ENCODE measurements around the gene CALR.

The CALR gene

GRCh38 chr19:12990431-12990830 lies 52.0 kb downstream of the CALR start:
- H3K9ac ChIP-seq (ENCODE audit: low read length in 5 of 5) = no peak overlapping the region
- H3K4me1 ChIP-seq (ENCODE audit: control insufficient read depth in 5 of 5, insufficient read depth in 5 of 5, low read length in 5 of 5) = peaks cover 2 to 11% (median 8%) of the 10 kb centered on the region in 5 donors
- no peak overlapping the region for H3K4me3 ChIP-seq (ENCODE audit: low read depth in 1 of 5, low read length in 5 of 5)
- no peaks in the 10 kb centered on the region for H3K36me3 ChIP-seq (ENCODE audit: control insufficient read depth in 5 of 5, insufficient read depth in 5 of 5, low read length in 5 of 5)
- no peaks in the 10 kb centered on the region for H3K9me3 ChIP-seq (ENCODE audit: control insufficient read depth in 5 of 5, low read length in 5 of 5)
- no peak overlapping the region for H3K27ac ChIP-seq (ENCODE audit: low read depth, low read length)
- H3K27me3 ChIP-seq (ENCODE audit: control insufficient read depth in 5 of 5, insufficient read depth in 4 of 5, low read length in 5 of 5) = no peaks in the 10 kb centered on the region

GRCh38 chr19:12990853-12991252 lies 52.4 kb downstream of the CALR start:
- peaks cover 0 to 7% (median 5%) of the 10 kb centered on the region in 5 donors for H3K4me1 ChIP-seq (ENCODE audit: control insufficient read depth in 5 of 5, insufficient read depth in 5 of 5, low read length in 5 of 5)
- H3K4me3 ChIP-seq (ENCODE audit: low read depth in 1 of 5, low read length in 5 of 5) = no peak overlapping the region
- no peaks in the 10 kb centered on the region for H3K36me3 ChIP-seq (ENCODE audit: control insufficient read depth in 5 of 5, insufficient read depth in 5 of 5, low read length in 5 of 5)
- H3K27ac ChIP-seq (ENCODE audit: low read depth, low read length) = no peak overlapping the region
- no peaks in the 10 kb centered on the region for H3K9me3 ChIP-seq (ENCODE audit: control insufficient read depth in 5 of 5, low read length in 5 of 5)
- H3K27me3 ChIP-seq (ENCODE audit: control insufficient read depth in 5 of 5, insufficient read depth in 4 of 5, low read length in 5 of 5) = no peaks in the 10 kb centered on the region
- no peak overlapping the region for H3K9ac ChIP-seq (ENCODE audit: low read length in 5 of 5)

GRCh38 chr19:12991296-12991695 lies 52.9 kb downstream of the CALR start:
- Histone ChIP-seq H3K27me3 (ENCODE audit: control insufficient read depth in 5 of 5, insufficient read depth in 4 of 5, low read length in 5 of 5) (no peaks in the 10 kb centered on the region), H3K27ac (ENCODE audit: low read depth, low read length) (no peak overlapping the region)

GRCh38 chr19:12992729-12993128 lies 54.3 kb downstream of the CALR start:
- no peak overlapping the region for H3K4me3 ChIP-seq (ENCODE audit: low read depth in 1 of 5, low read length in 5 of 5)
- no peaks in the 10 kb centered on the region for H3K9me3 ChIP-seq (ENCODE audit: control insufficient read depth in 5 of 5, low read length in 5 of 5)
- H3K27ac ChIP-seq (ENCODE audit: low read depth, low read length) = no peak overlapping the region
- peaks cover 11 to 24% (median 18%) of the 10 kb centered on the region in 5 donors for H3K4me1 ChIP-seq (ENCODE audit: control insufficient read depth in 5 of 5, insufficient read depth in 5 of 5, low read length in 5 of 5)
- no peaks in the 10 kb centered on the region for H3K36me3 ChIP-seq (ENCODE audit: control insufficient read depth in 5 of 5, insufficient read depth in 5 of 5, low read length in 5 of 5)
- H3K27me3 ChIP-seq (ENCODE audit: control insufficient read depth in 5 of 5, insufficient read depth in 4 of 5, low read length in 5 of 5) = no peaks in the 10 kb centered on the region
- H3K9ac ChIP-seq (ENCODE audit: low read length in 5 of 5) = no peak overlapping the region

More at GRCh38 chr19:12991296-12991695, 52.9 kb downstream of the CALR start:
- Histone ChIP-seq H3K4me1 (ENCODE audit: control insufficient read depth in 5 of 5, insufficient read depth in 5 of 5, low read length in 5 of 5) (peaks cover 0 to 11% (median 5%) of the 10 kb centered on the region in 5 donors), H3K9ac (ENCODE audit: low read length in 5 of 5) (no peak overlapping the region), H3K36me3 (ENCODE audit: control insufficient read depth in 5 of 5, insufficient read depth in 5 of 5, low read length in 5 of 5) (no peaks in the 10 kb centered on the region), H3K4me3 (ENCODE audit: low read depth in 1 of 5, low read length in 5 of 5) (no peak overlapping the region), H3K9me3 (ENCODE audit: control insufficient read depth in 5 of 5, low read length in 5 of 5) (no peaks in the 10 kb centered on the region)

GRCh38 chr19:12993562-12993961 lies 55.2 kb downstream of the CALR start:
- H3K9ac ChIP-seq (ENCODE audit: low read length in 5 of 5) = no peak overlapping the region
- H3K27ac ChIP-seq (ENCODE audit: low read depth, low read length) = no peak overlapping the region
- peaks cover 11 to 30% (median 24%) of the 10 kb centered on the region in 5 donors for H3K4me1 ChIP-seq (ENCODE audit: control insufficient read depth in 5 of 5, insufficient read depth in 5 of 5, low read length in 5 of 5)
- peaks cover 0 to 2% (median under 1%) of the 10 kb centered on the region in 5 donors for H3K36me3 ChIP-seq (ENCODE audit: control insufficient read depth in 5 of 5, insufficient read depth in 5 of 5, low read length in 5 of 5)
- H3K4me3 ChIP-seq (ENCODE audit: low read depth in 1 of 5, low read length in 5 of 5) = no peak overlapping the region
- no peaks in the 10 kb centered on the region for H3K27me3 ChIP-seq (ENCODE audit: control insufficient read depth in 5 of 5, insufficient read depth in 4 of 5, low read length in 5 of 5)
- H3K9me3 ChIP-seq (ENCODE audit: control insufficient read depth in 5 of 5, low read length in 5 of 5) = no peaks in the 10 kb centered on the region
